SK-N-SH treated with all-trans-retinoic acid at 6 μM for 48 hours (cell line): ENCODE measurements around the gene SMARCD3.

Source experiments
- ATAC-seq: fragments of 200-7000 bp; cut with Tn5 transposase; 3 replicates; pipeline ENCODE4 v1.9.1; 2020; ENCODE audit warnings: mild to moderate bottlenecking, moderate library complexity
- ARNTL ChIP-seq: fragments of 450-650 bp; formaldehyde crosslinking; IDR thresholded peaks from 2 replicates; pipeline ENCODE4 v1.5.0; 2020; ENCODE audit warnings: low read depth, mild to moderate bottlenecking, moderate library complexity, borderline replicate concordance
- BACH2 ChIP-seq: fragments of 250-450 bp; sonication (Bioruptor Pico); IDR thresholded peaks from 2 replicates; pipeline ENCODE4 v1.9.0; 2021; ENCODE audit warnings: mild to moderate bottlenecking, borderline replicate concordance
- CSDC2 ChIP-seq: fragments of 250-450 bp; sonication (Bioruptor Pico); IDR thresholded peaks from 2 replicates; pipeline ENCODE4 v1.5.0; 2020; ENCODE audit warnings: mild to moderate bottlenecking, moderate library complexity
- GLIS3 ChIP-seq: fragments of 250-450 bp; sonication (Bioruptor Pico); IDR thresholded peaks from 2 replicates; pipeline ENCODE4 v1.5.0; 2020; ENCODE audit warnings: mild to moderate bottlenecking, moderate library complexity
- PPARA ChIP-seq: fragments of 250-450 bp; sonication (Bioruptor Pico); IDR thresholded peaks from 2 replicates; pipeline ENCODE4 v1.5.0; 2020; ENCODE audit warnings: mild to moderate bottlenecking, borderline replicate concordance
- RARB ChIP-seq: fragments of 250-450 bp; sonication (Bioruptor Pico); IDR thresholded peaks from 2 replicates; pipeline ENCODE4 v1.8.0; 2021; ENCODE audit warnings: mild to moderate bottlenecking, moderate library complexity
- SNAI2 ChIP-seq: fragments of 250-450 bp; sonication (Bioruptor Pico); IDR thresholded peaks from 2 replicates; pipeline ENCODE4 v1.5.0; 2020; ENCODE audit warnings: mild to moderate bottlenecking, moderate library complexity
- TCF4 ChIP-seq: fragments of 250-450 bp; sonication (Bioruptor Pico); IDR thresholded peaks from 2 replicates; pipeline ENCODE4 v1.8.0; 2021; ENCODE audit warnings: mild to moderate bottlenecking, moderate library complexity, borderline replicate concordance
- TOX ChIP-seq: fragments of 250-450 bp; sonication (Bioruptor Pico); IDR thresholded peaks from 2 replicates; pipeline ENCODE4 v1.8.0; 2021; ENCODE audit warnings: mild to moderate bottlenecking, moderate library complexity, borderline replicate concordance
- TSHZ2 ChIP-seq: fragments of 250-450 bp; sonication (Bioruptor Pico); IDR thresholded peaks from 2 replicates; pipeline ENCODE4 v1.5.0; 2020; ENCODE audit warnings: mild to moderate bottlenecking, moderate library complexity
- ZC3H10 ChIP-seq: fragments of 250-450 bp; sonication (Bioruptor Pico); IDR thresholded peaks from 2 replicates; pipeline ENCODE4 v1.5.1; 2021; ENCODE audit warnings: mild to moderate bottlenecking, moderate library complexity
- ZFP30 ChIP-seq: fragments of 450-650 bp; formaldehyde crosslinking; IDR thresholded peaks from 2 replicates; pipeline ENCODE4 v1.5.0; 2022; ENCODE audit warnings: mild to moderate bottlenecking, moderate library complexity
- ZNF565 ChIP-seq: fragments of 450-650 bp; formaldehyde crosslinking; conservative IDR thresholded peaks from 2 replicates; pipeline ENCODE4 v1.5.0; 2020; ENCODE audit warnings: low read depth, mild to moderate bottlenecking, moderate library complexity
- ZNF70 ChIP-seq: fragments of 450-650 bp; formaldehyde crosslinking; IDR thresholded peaks from 2 replicates; pipeline ENCODE4 v1.5.0; 2020; ENCODE audit warnings: mild to moderate bottlenecking, moderate library complexity
- ZNF8 ChIP-seq: fragments of 450-650 bp; formaldehyde crosslinking; IDR thresholded peaks from 2 replicates; pipeline ENCODE4 v1.5.0; 2020; ENCODE audit warnings: mild to moderate bottlenecking, moderate library complexity
- TF ChIP-seq, protein P1 (sequence below): fragments of 250-450 bp; sonication (Bioruptor Pico); IDR thresholded peaks from 2 replicates; pipeline ENCODE4 v1.8.0; 2021; ENCODE audit warnings: low read depth, mild to moderate bottlenecking, moderate library complexity, borderline replicate concordance
- TF ChIP-seq, protein P2 (sequence below): fragments of 250-450 bp; sonication (Bioruptor Pico); IDR thresholded peaks from 2 replicates; pipeline ENCODE4 v1.5.1; 2020; ENCODE audit warnings: low read depth, mild to moderate bottlenecking, moderate library complexity
- TF ChIP-seq, protein P3 (sequence below): fragments of 250-450 bp; sonication (Bioruptor Pico); IDR thresholded peaks from 2 replicates; pipeline ENCODE4 v1.5.1; 2021; ENCODE audit warnings: mild to moderate bottlenecking, moderate library complexity

Gene SMARCD3

DNA sequence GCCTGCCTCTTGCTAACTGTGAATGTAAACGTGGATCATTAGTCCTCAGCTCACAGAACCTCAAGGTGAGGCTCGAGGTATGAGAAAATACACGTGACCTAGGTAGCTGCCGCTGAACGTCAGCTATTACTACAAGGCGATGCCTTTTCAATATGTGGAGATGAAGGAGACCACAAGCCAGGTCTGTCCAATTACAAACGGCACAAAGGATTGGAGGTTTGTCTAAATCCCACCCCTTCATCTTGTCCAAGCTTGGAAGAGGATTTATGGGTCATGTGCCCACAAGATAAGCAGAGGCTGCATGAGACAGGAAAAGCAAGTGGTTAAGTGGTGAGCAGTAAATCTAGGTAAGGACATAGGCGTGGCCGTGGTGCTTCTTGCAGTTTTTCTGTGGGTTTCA lies 41.6 kb downstream of the SMARCD3 start:
- ATAC-seq, result no peak
- TF ChIP-seq ZNF565 (no peak), TSHZ2 (no peak), RARB (no peak), CSDC2 (CRISPR knock-in tag) (no peak), SNAI2 (no peak), ZFP30 (CRISPR knock-in tag) (no peak), ZNF8 (CRISPR knock-in tag) (no peak), BACH2 (CRISPR knock-in tag) (no peak), ZC3H10 (CRISPR knock-in tag) (no peak), ARNTL (CRISPR knock-in tag) (no peak), GLIS3 (CRISPR knock-in tag) (no peak), PPARA (CRISPR knock-in tag) (no peak)
- TF ChIP-seq, protein P1, sequence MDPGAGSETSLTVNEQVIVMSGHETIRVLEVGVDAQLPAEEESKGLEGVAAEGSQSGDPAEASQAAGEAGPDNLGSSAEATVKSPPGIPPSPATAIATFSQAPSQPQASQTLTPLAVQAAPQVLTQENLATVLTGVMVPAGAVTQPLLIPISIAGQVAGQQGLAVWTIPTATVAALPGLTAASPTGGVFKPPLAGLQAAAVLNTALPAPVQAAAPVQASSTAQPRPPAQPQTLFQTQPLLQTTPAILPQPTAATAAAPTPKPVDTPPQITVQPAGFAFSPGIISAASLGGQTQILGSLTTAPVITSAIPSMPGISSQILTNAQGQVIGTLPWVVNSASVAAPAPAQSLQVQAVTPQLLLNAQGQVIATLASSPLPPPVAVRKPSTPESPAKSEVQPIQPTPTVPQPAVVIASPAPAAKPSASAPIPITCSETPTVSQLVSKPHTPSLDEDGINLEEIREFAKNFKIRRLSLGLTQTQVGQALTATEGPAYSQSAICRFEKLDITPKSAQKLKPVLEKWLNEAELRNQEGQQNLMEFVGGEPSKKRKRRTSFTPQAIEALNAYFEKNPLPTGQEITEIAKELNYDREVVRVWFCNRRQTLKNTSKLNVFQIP (CRISPR knock-in tag), result no peak
- TF ChIP-seq, protein P2, sequence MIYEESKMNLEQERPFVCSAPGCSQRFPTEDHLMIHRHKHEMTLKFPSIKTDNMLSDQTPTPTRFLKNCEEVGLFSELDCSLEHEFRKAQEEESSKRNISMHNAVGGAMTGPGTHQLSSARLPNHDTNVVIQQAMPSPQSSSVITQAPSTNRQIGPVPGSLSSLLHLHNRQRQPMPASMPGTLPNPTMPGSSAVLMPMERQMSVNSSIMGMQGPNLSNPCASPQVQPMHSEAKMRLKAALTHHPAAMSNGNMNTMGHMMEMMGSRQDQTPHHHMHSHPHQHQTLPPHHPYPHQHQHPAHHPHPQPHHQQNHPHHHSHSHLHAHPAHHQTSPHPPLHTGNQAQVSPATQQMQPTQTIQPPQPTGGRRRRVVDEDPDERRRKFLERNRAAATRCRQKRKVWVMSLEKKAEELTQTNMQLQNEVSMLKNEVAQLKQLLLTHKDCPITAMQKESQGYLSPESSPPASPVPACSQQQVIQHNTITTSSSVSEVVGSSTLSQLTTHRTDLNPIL (CRISPR knock-in tag), result no peak

DNA sequence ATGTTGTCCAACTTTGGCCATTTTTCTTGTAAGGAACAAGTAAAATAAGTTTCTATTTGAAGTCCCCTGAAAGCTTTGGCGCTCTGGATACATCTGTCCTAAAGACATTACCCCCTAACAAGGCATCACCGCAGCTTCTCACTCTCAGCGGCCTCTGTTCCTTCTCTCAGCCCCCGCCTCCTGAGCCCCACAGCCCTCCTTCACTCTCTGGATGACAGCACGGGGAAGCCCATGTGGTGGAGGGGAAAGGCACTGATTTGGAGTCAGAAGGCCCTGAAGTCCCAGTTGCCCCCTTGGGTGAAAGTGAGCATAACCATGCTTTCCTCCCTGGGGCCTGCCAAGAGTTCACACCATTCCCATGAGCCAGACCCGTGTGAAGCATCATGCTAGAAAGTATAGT lies 42.8 kb downstream of the SMARCD3 start:
- ATAC-seq, result no peak

More for the DNA sequence above, 42.8 kb downstream of the SMARCD3 start:
- TF ChIP-seq TOX (CRISPR knock-in tag) (no peak), ZNF565 (no peak), ZNF70 (CRISPR knock-in tag) (no peak), CSDC2 (CRISPR knock-in tag) (no peak), TSHZ2 (no peak), GLIS3 (CRISPR knock-in tag) (no peak), BACH2 (CRISPR knock-in tag) (no peak), PPARA (CRISPR knock-in tag) (no peak), ZFP30 (CRISPR knock-in tag) (no peak), ZNF8 (CRISPR knock-in tag) (no peak), ZC3H10 (CRISPR knock-in tag) (no peak), TCF4 (CRISPR knock-in tag) (no peak), ARNTL (CRISPR knock-in tag) (no peak)
- TF ChIP-seq, protein P1 (CRISPR knock-in tag), result no peak
- TF ChIP-seq, protein P3, sequence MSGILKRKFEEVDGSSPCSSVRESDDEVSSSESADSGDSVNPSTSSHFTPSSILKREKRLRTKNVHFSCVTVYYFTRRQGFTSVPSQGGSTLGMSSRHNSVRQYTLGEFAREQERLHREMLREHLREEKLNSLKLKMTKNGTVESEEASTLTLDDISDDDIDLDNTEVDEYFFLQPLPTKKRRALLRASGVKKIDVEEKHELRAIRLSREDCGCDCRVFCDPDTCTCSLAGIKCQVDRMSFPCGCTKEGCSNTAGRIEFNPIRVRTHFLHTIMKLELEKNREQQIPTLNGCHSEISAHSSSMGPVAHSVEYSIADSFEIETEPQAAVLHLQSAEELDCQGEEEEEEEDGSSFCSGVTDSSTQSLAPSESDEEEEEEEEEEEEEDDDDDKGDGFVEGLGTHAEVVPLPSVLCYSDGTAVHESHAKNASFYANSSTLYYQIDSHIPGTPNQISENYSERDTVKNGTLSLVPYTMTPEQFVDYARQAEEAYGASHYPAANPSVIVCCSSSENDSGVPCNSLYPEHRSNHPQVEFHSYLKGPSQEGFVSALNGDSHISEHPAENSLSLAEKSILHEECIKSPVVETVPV, result no peak
- TF ChIP-seq, protein P2 (CRISPR knock-in tag), result no peak
- TF ChIP-seq, all 23 proteins: peak for 0
